PC-3 (cell line): ENCODE results near the gene HDAC6. TPM values are rescaled to one million over a fixed set of nuclear protein-coding genes. Genes with fewer than 3 reads are reported as not detected.

ENCODE experiments used
- ATAC-seq: fragments of 200-7000 bp; cut with Tn5 transposase; 2 replicates; pipeline ENCODE4 v1.9.1; 2020; ENCODE audit warnings: mild to moderate bottlenecking, moderate library complexity
- BruUV-seq: library from RNA; stranded (reverse); fragments of 400-500 nt; replicated peaks from 2 replicates; lab custom pipeline; 2021; lab: Mats Ljungman, UMichigan
- CTCF ChIA-PET: fragments of 300-600 bp; sonication (Branson Sonifier 250); formaldehyde crosslinking; loops from one replicate; lab custom pipeline; 2022; ENCODE audit warnings: antibody characterized with exemption; lab: Charles Lee
- POLR2A ChIA-PET: fragments of 300-600 bp; sonication (Branson Sonifier 250); formaldehyde crosslinking; loops from one replicate; lab custom pipeline; 2022; ENCODE audit warnings: antibody characterized with exemption; ENCODE audit not compliant: unreplicated experiment; lab: Charles Lee
- DNase-seq: peaks from one replicate; pipeline ENCODE4 v3.0.0-alpha.2; 2015
- H2AFZ ChIP-seq: fragments of 300-600 bp; sonication (generic); 2 replicates; pipeline ENCODE4 v1.6.0; 2016; ENCODE audit warnings: antibody characterized with exemption, low read length
- H3F3A ChIP-seq: fragments of 300-600 bp; sonication (generic); one replicate; pipeline ENCODE4 v1.6.0; 2017; ENCODE audit warnings: antibody characterized with exemption, low read length, control low read depth, mild to moderate bottlenecking; ENCODE audit not compliant: unreplicated experiment
- H3K27ac ChIP-seq: fragments of 300-600 bp; sonication (generic); 2 replicates; pipeline ENCODE4 v1.5.1; 2016; ENCODE audit warnings: mild to moderate bottlenecking, low read length
- H3K27me3 ChIP-seq: fragments of 300-600 bp; sonication (generic); 2 replicates; pipeline ENCODE4 v1.6.1; 2016; ENCODE audit warnings: low read length, mixed read lengths
- H3K36me3 ChIP-seq: fragments of 300-600 bp; sonication (generic); 2 replicates; pipeline ENCODE4 v1.6.1; 2016; ENCODE audit warnings: low read depth, mixed run types, low read length, mixed read lengths
- H3K4me1 ChIP-seq: fragments of 300-600 bp; sonication (generic); 2 replicates; pipeline ENCODE4 v1.5.1; 2016; ENCODE audit warnings: low read length; ENCODE audit not compliant: insufficient read depth
- H3K4me2 ChIP-seq: fragments of 300-600 bp; sonication (generic); 2 replicates; pipeline ENCODE4 v1.6.0; 2016; ENCODE audit warnings: low read length
- H3K4me3 ChIP-seq: fragments of 300-600 bp; sonication (generic); 2 replicates; pipeline ENCODE4 v1.5.1; 2016; ENCODE audit warnings: mild to moderate bottlenecking, low read length, mixed read lengths
- H3K79me2 ChIP-seq: fragments of 300-600 bp; sonication (generic); 2 replicates; pipeline ENCODE4 v1.6.1; 2017; ENCODE audit warnings: low read length, mixed read lengths
- H3K9ac ChIP-seq: fragments of 300-600 bp; sonication (generic); 2 replicates; pipeline ENCODE4 v1.6.0; 2016; ENCODE audit warnings: mild to moderate bottlenecking, low read length
- H3K9me2 ChIP-seq: fragments of 300-600 bp; sonication (generic); replicated peaks from 2 replicates; pipeline ENCODE4 v1.6.1; 2016; ENCODE audit warnings: mixed run types, low read length, mixed read lengths
- H3K9me3 ChIP-seq: fragments of 300-600 bp; sonication (generic); 2 replicates; pipeline ENCODE4 v1.6.1; 2016; ENCODE audit warnings: low read length, mixed read lengths
- H4K20me1 ChIP-seq: fragments of 300-600 bp; sonication (generic); 2 replicates; pipeline ENCODE4 v1.6.1; 2016; ENCODE audit warnings: low read length, mixed read lengths
- CTCF ChIP-seq: fragments of 300-600 bp; sonication (generic); conservative IDR thresholded peaks from 2 replicates; pipeline ENCODE4 v1.5.1; 2017; ENCODE audit warnings: antibody characterized with exemption, low read depth, mild to moderate bottlenecking, low read length
- EZH2 ChIP-seq: fragments of 300-600 bp; sonication (generic); IDR thresholded peaks from one replicate; pipeline ENCODE4 v1.6.1; 2017; ENCODE audit warnings: antibody characterized with exemption, mild to moderate bottlenecking, low read length; ENCODE audit not compliant: unreplicated experiment
- EZH2phosphoT487 ChIP-seq: fragments of 300-600 bp; sonication (generic); IDR thresholded peaks from 2 replicates; pipeline ENCODE4 v1.6.1; 2018; ENCODE audit warnings: mild to moderate bottlenecking, antibody characterized with exemption, low read length, borderline replicate concordance
- intact Hi-C: fragments of 100-400 bp; cut with micrococcal nuclease; formaldehyde crosslinking; loops from 2 replicates; pipeline ENCODE4 v1.9.0; 2023
- total RNA-seq: library from RNA; depleted of rRNA; stranded (reverse); fragments of >200 nt; gene quantifications from 2 replicates; pipeline ENCODE4 v1.2.3, GENCODE V29; 2014

Gene HDAC6
- total RNA-seq, 1 experiment from 2014 or later = 58.0 TPM

- Histone ChIP-seq H3K9me3 (no peaks in the 10 kb centered on the region), H3F3A (no peaks in the 10 kb centered on the region), H3K27me3 (no peaks in the 10 kb centered on the region), H3K27ac (no peak overlapping the region), H3K36me3 (no peaks in the 10 kb centered on the region), H3K9me2 (no peaks in the 10 kb centered on the region), H3K4me1 (no peaks in the 10 kb centered on the region), H2AFZ (no peak overlapping the region), H3K9ac (no peak overlapping the region), H3K79me2 (no peaks in the 10 kb centered on the region), H4K20me1 (no peaks in the 10 kb centered on the region), H3K4me3 (no peak overlapping the region), H3K4me2 (no peak overlapping the region)
- ChIA-PET POLR2A (no interaction called here), CTCF (no interaction called here)
- TF ChIP-seq EZH2 = no peak
- no peak for TF ChIP-seq EZH2phosphoT487
- no peak for TF ChIP-seq CTCF
- BruUV-seq = no TSS peak
- no peak for DNase-seq
- intact Hi-C loops = no loop called here
- ATAC-seq = no peak
Observed at GRCh38 chrX:48753708-48754228, 48.1 kb upstream of the HDAC6 start.

- Histone ChIP-seq H3K79me2 (no peaks in the 10 kb centered on the region), H4K20me1 (no peaks in the 10 kb centered on the region), H3K27ac (no peak overlapping the region), H3K9ac (no peak overlapping the region), H2AFZ (no peak overlapping the region), H3K9me2 (no peaks in the 10 kb centered on the region), H3K4me3 (no peak overlapping the region), H3K4me2 (no peak overlapping the region), H3K4me1 (no peaks in the 10 kb centered on the region), H3K9me3 (no peaks in the 10 kb centered on the region), H3K27me3 (no peaks in the 10 kb centered on the region), H3K36me3 (no peaks in the 10 kb centered on the region), H3F3A (no peaks in the 10 kb centered on the region)
- CTCF ChIA-PET = no interaction called here
- no TSS peak for BruUV-seq
- ATAC-seq (no peak), DNase-seq (no peak)
- intact Hi-C loops = no loop called here
- POLR2A ChIA-PET = no interaction called here
- no peak for TF ChIP-seq CTCF
- no peak for TF ChIP-seq EZH2
- no peak for TF ChIP-seq EZH2phosphoT487
Observed at GRCh38 chrX:48754238-48754637, 47.6 kb upstream of the HDAC6 start.

- CTCF ChIA-PET = no interaction called here
- peak; percentile 100 for ATAC-seq
- H4K20me1 ChIP-seq = no peaks in the 10 kb centered on the region
- H3K4me3 ChIP-seq = no peak within 1 kb of the TSS
- H3K27me3 ChIP-seq = no peaks in the 10 kb centered on the region
- no peaks in the 10 kb centered on the region for H3K9me3 ChIP-seq
- no peaks in the 10 kb centered on the region for H3K36me3 ChIP-seq
- H3K4me1 ChIP-seq = peaks cover 5% of the 10 kb centered on the region
- no TSS peak for BruUV-seq
- no peak for TF ChIP-seq EZH2phosphoT487
- no peak for TF ChIP-seq EZH2
- peak; percentile 72 for TF ChIP-seq CTCF
- peak; percentile 88 for DNase-seq
- H3F3A ChIP-seq = no peaks in the 10 kb centered on the region
- H3K4me2 ChIP-seq = peak within 1 kb of the TSS; percentile 80
- H3K9ac ChIP-seq = no peak within 1 kb of the TSS
- POLR2A ChIA-PET = no interaction called here
- no peaks in the 10 kb centered on the region for H3K79me2 ChIP-seq
- intact Hi-C loops = loop anchor here (5.0 kb wide), 1 partner anchor 155 kb away; the partner anchor contains the start of gene PIM2
- H3K9me2 ChIP-seq = no peaks in the 10 kb centered on the region
- H2AFZ ChIP-seq = peak within 1 kb of the TSS; percentile 78
- 0 out of 2 replicates have a peak within 1 kb of the TSS, but pooled peaks have one; percentile 14 for H3K27ac ChIP-seq
Observed at GRCh38 chrX:48761674-48762471, 40.0 kb upstream of the HDAC6 start, which contains the start of gene GLOD5. TSS of gene GLOD5 (plus strand) at chrX:48761747. CDS start at chrX:48761791, 44 bp downstream.
